GM23338 (cell line): ENCODE measurements around the gene HMCN2.

ENCODE experiments used
- CREB1 ChIP-seq: fragments of 250-450 bp; sonication (Bioruptor Pico); IDR thresholded peaks from 2 replicates; pipeline ENCODE4 v1.5.0; 2020; ENCODE audit warnings: low read depth, mild to moderate bottlenecking, moderate library complexity
- EZH2 ChIP-seq: fragments of 200-600 bp; sonication (generic); IDR thresholded peaks from one replicate; pipeline ENCODE4 v1.8.0; 2017; ENCODE audit warnings: antibody characterized with exemption, mild to moderate bottlenecking, low read depth; ENCODE audit not compliant: unreplicated experiment
- EZH2phosphoT487 ChIP-seq: fragments of 200-600 bp; sonication (generic); IDR thresholded peaks from one replicate; pipeline ENCODE4 v1.8.1; 2018; ENCODE audit warnings: antibody characterized with exemption; ENCODE audit not compliant: unreplicated experiment
- JUNB ChIP-seq: IDR thresholded peaks from one replicate; pipeline ENCODE4 v1.6.1; 2016; ENCODE audit warnings: antibody characterized with exemption; ENCODE audit not compliant: unreplicated experiment
- NANOG ChIP-seq: IDR thresholded peaks from 2 replicates; pipeline ENCODE4 v1.6.1; 2016; ENCODE audit warnings: antibody characterized with exemption, borderline replicate concordance
- POLR2AphosphoS5 ChIP-seq: IDR thresholded peaks from 2 replicates; pipeline ENCODE4 v1.6.1; 2016; ENCODE audit warnings: antibody characterized with exemption, low read depth
- REST ChIP-seq: IDR thresholded peaks from one replicate; pipeline ENCODE4 v1.6.1; 2018; ENCODE audit warnings: antibody characterized with exemption; ENCODE audit not compliant: unreplicated experiment
- STAT1 ChIP-seq: IDR thresholded peaks from one replicate; pipeline ENCODE4 v1.6.1; 2016; ENCODE audit warnings: antibody characterized with exemption; ENCODE audit not compliant: unreplicated experiment
- ZNF114 ChIP-seq: fragments of 250-450 bp; sonication (Bioruptor Pico); IDR thresholded peaks from 2 replicates; pipeline ENCODE4 v1.5.0; 2020; ENCODE audit warnings: mild to moderate bottlenecking, moderate library complexity
- ZNF331 ChIP-seq: fragments of 250-450 bp; sonication (Bioruptor Pico); IDR thresholded peaks from 2 replicates; pipeline ENCODE4 v1.5.0; 2020; ENCODE audit warnings: low read depth, mild to moderate bottlenecking, moderate library complexity
- TF ChIP-seq, protein P1 (sequence below), 2 experiments: fragments of 200-600 bp in 1 of 2; sonication (generic) in 1 of 2; conservative IDR thresholded peaks; 2 replicates each; pipeline versions ENCODE4 v1.5.1 to v1.6.1; 2016 to 2017; ENCODE audit warnings: antibody characterized with exemption in 2 of 2, low read depth in 2 of 2, mild to moderate bottlenecking in 2 of 2, moderate library complexity in 1 of 2
- TF ChIP-seq, protein P2 (sequence below): IDR thresholded peaks from 2 replicates; pipeline ENCODE4 v1.6.1; 2016; ENCODE audit warnings: antibody characterized with exemption

GRCh38 chr9:130310456-130310855 lies 44.9 kb downstream of the HMCN2 start:
- TF ChIP-seq, protein P1, sequence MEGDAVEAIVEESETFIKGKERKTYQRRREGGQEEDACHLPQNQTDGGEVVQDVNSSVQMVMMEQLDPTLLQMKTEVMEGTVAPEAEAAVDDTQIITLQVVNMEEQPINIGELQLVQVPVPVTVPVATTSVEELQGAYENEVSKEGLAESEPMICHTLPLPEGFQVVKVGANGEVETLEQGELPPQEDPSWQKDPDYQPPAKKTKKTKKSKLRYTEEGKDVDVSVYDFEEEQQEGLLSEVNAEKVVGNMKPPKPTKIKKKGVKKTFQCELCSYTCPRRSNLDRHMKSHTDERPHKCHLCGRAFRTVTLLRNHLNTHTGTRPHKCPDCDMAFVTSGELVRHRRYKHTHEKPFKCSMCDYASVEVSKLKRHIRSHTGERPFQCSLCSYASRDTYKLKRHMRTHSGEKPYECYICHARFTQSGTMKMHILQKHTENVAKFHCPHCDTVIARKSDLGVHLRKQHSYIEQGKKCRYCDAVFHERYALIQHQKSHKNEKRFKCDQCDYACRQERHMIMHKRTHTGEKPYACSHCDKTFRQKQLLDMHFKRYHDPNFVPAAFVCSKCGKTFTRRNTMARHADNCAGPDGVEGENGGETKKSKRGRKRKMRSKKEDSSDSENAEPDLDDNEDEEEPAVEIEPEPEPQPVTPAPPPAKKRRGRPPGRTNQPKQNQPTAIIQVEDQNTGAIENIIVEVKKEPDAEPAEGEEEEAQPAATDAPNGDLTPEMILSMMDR (conservative IDR thresholded peaks at IDR 0.05; ENCODE audit: low read depth in 2 of 2), result no peak
- TF ChIP-seq EZH2, result no peak
- TF ChIP-seq NANOG, result no peak
- TF ChIP-seq POLR2AphosphoS5, result no peak
- TF ChIP-seq REST, result no peak
- TF ChIP-seq, protein P2, sequence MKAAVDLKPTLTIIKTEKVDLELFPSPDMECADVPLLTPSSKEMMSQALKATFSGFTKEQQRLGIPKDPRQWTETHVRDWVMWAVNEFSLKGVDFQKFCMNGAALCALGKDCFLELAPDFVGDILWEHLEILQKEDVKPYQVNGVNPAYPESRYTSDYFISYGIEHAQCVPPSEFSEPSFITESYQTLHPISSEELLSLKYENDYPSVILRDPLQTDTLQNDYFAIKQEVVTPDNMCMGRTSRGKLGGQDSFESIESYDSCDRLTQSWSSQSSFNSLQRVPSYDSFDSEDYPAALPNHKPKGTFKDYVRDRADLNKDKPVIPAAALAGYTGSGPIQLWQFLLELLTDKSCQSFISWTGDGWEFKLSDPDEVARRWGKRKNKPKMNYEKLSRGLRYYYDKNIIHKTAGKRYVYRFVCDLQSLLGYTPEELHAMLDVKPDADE, result no peak
- TF ChIP-seq JUNB, result no peak
- TF ChIP-seq CREB1, result no peak
- TF ChIP-seq STAT1, result no peak
- TF ChIP-seq EZH2phosphoT487, result no peak
- no peak for TF ChIP-seq ZNF331 (CRISPR knock-in tag)
- TF ChIP-seq ZNF114 (CRISPR knock-in tag), result no peak
